K562 (cell line): ENCODE results near the gene CBL. TPM values are rescaled to one million over a fixed set of nuclear protein-coding genes. Genes with fewer than 3 reads are reported as not detected.
A peak's percentile ranks its signal among the peaks of the same experiment; 100 is the strongest.

Source experiments
- ATAC-seq: fragments of 200-7000 bp; cut with Tn5 transposase; 3 replicates; pipeline ENCODE4 v1.9.1; 2020; ENCODE audit warnings: moderate library complexity
- BruUV-seq: library from RNA; stranded (reverse); fragments of 400-500 nt; replicated peaks from 2 replicates; lab custom pipeline; 2021; lab: Mats Ljungman, UMichigan
- CTCF ChIA-PET: fragments of 300-600 bp; formaldehyde crosslinking; extraction: SDS; loops from one replicate; lab custom pipeline; 2021; ENCODE audit warnings: low intra/inter-chr PET ratio; lab: Yijun Ruan, JAX
- POLR2A ChIA-PET: fragments of 300-600, 350-650 bp; sonication (Branson Sonifier 250); formaldehyde crosslinking; extraction: SDS; loops from one replicate; lab custom pipeline; 2021; ENCODE audit warnings: antibody characterized with exemption, inconsistent platforms; lab: Yijun Ruan, JAX
- DNase-seq, 4 experiments: peaks; one replicate each; pipeline versions ENCODE4 v3.0.0 to v3.0.0-alpha.2; 2011 to 2018; ENCODE audit warnings: low spot score in 3 of 4, mixed read lengths in 3 of 4; ENCODE audit errors: extremely low read depth in 1 of 4
- FAIRE-seq: peaks from 2 replicates; lab custom pipeline; 2011; peaks lifted over from hg19 to GRCh38; lab: Jason Lieb, UNC
- H2AFZ ChIP-seq: 2 replicates; pipeline ENCODE4 v1.6.0; 2011; ENCODE audit warnings: low read depth, low read length, control low read depth, inconsistent platforms
- H3K27ac ChIP-seq: fragments of 200-600 bp; 3 replicates; pipeline ENCODE4 v1.8.0; 2011; ENCODE audit warnings: low read depth, mild to moderate bottlenecking, control low read depth, inconsistent platforms, low read length, moderate library complexity, mixed read lengths; ENCODE audit errors: extremely low read depth
- H3K27me3 ChIP-seq, 2 experiments: fragments of 300-600 bp in 1 of 2; 2 replicates in 1 of 2; 3 replicates in 1 of 2; pipeline versions ENCODE4 v1.6.0 to v1.8.0; 2011; ENCODE audit warnings: inconsistent platforms in 2 of 2, low read length in 2 of 2, mild to moderate bottlenecking in 1 of 2, mixed read lengths in 1 of 2, moderate library complexity in 1 of 2; ENCODE audit not compliant: control insufficient read depth in 2 of 2, insufficient read depth in 2 of 2
- H3K36me3 ChIP-seq: fragments of 300-600 bp; 3 replicates; pipeline ENCODE4 v1.8.0; 2011; ENCODE audit warnings: mild to moderate bottlenecking, low read length, inconsistent platforms; ENCODE audit not compliant: control insufficient read depth, insufficient read depth
- H3K4me1 ChIP-seq, 2 experiments: fragments of 200-600 bp in 1 of 2; replicated peaks in 1 of 2; 2 replicates in 1 of 2; 3 replicates in 1 of 2; pipeline versions ENCODE4 v1.5.1 to v1.8.0; 2011; ENCODE audit warnings: inconsistent platforms in 2 of 2, low read length in 2 of 2, mild to moderate bottlenecking in 1 of 2, mixed read lengths in 1 of 2, moderate library complexity in 1 of 2; ENCODE audit not compliant: control insufficient read depth in 2 of 2, insufficient read depth in 2 of 2
- H3K4me2 ChIP-seq: 2 replicates; pipeline ENCODE4 v1.6.1; 2011; ENCODE audit warnings: low read length, control low read depth, inconsistent platforms, mixed read lengths; ENCODE audit not compliant: insufficient read depth
- H3K4me3 ChIP-seq: fragments of 200-600 bp; sonication (generic), shearing (Covaris generic); 2 replicates; pipeline ENCODE4 v1.5.1; 2016; ENCODE audit warnings: control low read depth, inconsistent platforms
- H3K79me2 ChIP-seq: fragments of 200-600 bp; 3 replicates; pipeline ENCODE4 v1.8.0; 2011; ENCODE audit warnings: low read length, inconsistent platforms; ENCODE audit not compliant: control insufficient read depth, insufficient read depth
- H3K9ac ChIP-seq, 2 experiments: 2 replicates each; pipeline versions ENCODE4 v1.6.0 to v1.6.1; 2011; ENCODE audit warnings: low read depth in 2 of 2, low read length in 2 of 2, control low read depth in 1 of 2, inconsistent platforms in 1 of 2, mild to moderate bottlenecking in 1 of 2, mixed read lengths in 1 of 2; ENCODE audit not compliant: insufficient read depth in 1 of 2
- H3K9me1 ChIP-seq: one replicate; pipeline ENCODE4 v1.6.0; 2011; ENCODE audit warnings: inconsistent platforms, mild to moderate bottlenecking, low read length, moderate library complexity; ENCODE audit not compliant: control insufficient read depth, insufficient read depth
- H3K9me3 ChIP-seq: replicated peaks from 2 replicates; pipeline ENCODE4 v1.5.1; 2011; ENCODE audit warnings: low read depth, low read length, inconsistent platforms; ENCODE audit not compliant: control insufficient read depth, insufficient read depth
- H4K20me1 ChIP-seq: replicated peaks from 2 replicates; pipeline ENCODE4 v1.6.1; 2011; ENCODE audit warnings: low read length, inconsistent platforms, mixed read lengths; ENCODE audit not compliant: control insufficient read depth, insufficient read depth
- HNRNPK ChIP-seq: fragments of 200-400 bp; formaldehyde crosslinking; IDR thresholded peaks from one replicate; pipeline ENCODE4 v1.6.1; 2018; ENCODE audit warnings: mild to moderate bottlenecking, low read depth, low read length; ENCODE audit not compliant: poor library complexity, severe bottlenecking
- PCBP1 ChIP-seq: fragments of 200-400 bp; formaldehyde crosslinking; IDR thresholded peaks from 2 replicates; pipeline ENCODE4 v1.6.1; 2018; ENCODE audit warnings: mild to moderate bottlenecking, low read depth, low read length; ENCODE audit not compliant: poor library complexity, severe bottlenecking
- XRCC3 ChIP-seq: fragments of 450-650 bp; IDR thresholded peaks from 2 replicates; pipeline ENCODE4 v1.6.1; 2017; ENCODE audit warnings: mild to moderate bottlenecking, moderate library complexity
- WGBS: fragments of 100-300 bp; shearing (Covaris generic); methylation state at CpG from one replicate; pipeline ENCODE4 v1.1.6; 2016; ENCODE audit warnings: low coverage, mixed read lengths; ENCODE audit not compliant: insufficient coverage; ENCODE audit errors: missing lambda C conversion rate; 5-methylcytosine and 5-hydroxymethylcytosine counted together
- in situ Hi-C: fragments of 300-500 bp; cut with MboI; formaldehyde crosslinking; loops from 4 replicates; pipeline ENCODE4 v1.15.0; 2018; ENCODE audit warnings: inconsistent platforms, mixed read lengths
- intact Hi-C: fragments of 100-400 bp; cut with micrococcal nuclease; formaldehyde crosslinking; loops from 2 replicates; pipeline ENCODE4 v1.14.2; 2022
- polyA plus RNA-seq, 8 experiments: library from polyadenylated mRNA; depleted of rRNA in 4 of 8; stranded (reverse) in 5 of 8; unstranded in 3 of 8; fragments of >200 nt; fragmentation: Nextera tagmentation in 2 of 8; fragmentation: Illumina TruSeq in 1 of 8; extraction: Ambion mirVana in 2 of 8; extraction: Trizol in 1 of 8; gene quantifications; 2 replicates each; pipeline versions ENCODE4 v1.2.1 to v1.2.3, GENCODE V29; 2011 to 2014; ENCODE audit warnings: inconsistent platforms in 1 of 8, missing spikeins in 1 of 8
- total RNA-seq, 7 experiments: library from RNA; depleted of rRNA in 6 of 7; stranded (reverse); fragments of >200 nt in 6 of 7; fragmentation: Illumina TruSeq in 2 of 7; extraction: Trizol in 2 of 7; gene quantifications; 2 replicates each; pipeline versions ENCODE4 v1.2.1 to v1.2.3, GENCODE V29; 2011 to 2021; ENCODE audit warnings: low replicate concordance in 1 of 7

The CBL gene
- total and polyA plus RNA-seq, 9 of the 15 experiments (the other 6 are each of a cell fraction or from before 2014, with no cell fraction given), result 3.2 to 24.9 (median 9.9) TPM

DNA sequence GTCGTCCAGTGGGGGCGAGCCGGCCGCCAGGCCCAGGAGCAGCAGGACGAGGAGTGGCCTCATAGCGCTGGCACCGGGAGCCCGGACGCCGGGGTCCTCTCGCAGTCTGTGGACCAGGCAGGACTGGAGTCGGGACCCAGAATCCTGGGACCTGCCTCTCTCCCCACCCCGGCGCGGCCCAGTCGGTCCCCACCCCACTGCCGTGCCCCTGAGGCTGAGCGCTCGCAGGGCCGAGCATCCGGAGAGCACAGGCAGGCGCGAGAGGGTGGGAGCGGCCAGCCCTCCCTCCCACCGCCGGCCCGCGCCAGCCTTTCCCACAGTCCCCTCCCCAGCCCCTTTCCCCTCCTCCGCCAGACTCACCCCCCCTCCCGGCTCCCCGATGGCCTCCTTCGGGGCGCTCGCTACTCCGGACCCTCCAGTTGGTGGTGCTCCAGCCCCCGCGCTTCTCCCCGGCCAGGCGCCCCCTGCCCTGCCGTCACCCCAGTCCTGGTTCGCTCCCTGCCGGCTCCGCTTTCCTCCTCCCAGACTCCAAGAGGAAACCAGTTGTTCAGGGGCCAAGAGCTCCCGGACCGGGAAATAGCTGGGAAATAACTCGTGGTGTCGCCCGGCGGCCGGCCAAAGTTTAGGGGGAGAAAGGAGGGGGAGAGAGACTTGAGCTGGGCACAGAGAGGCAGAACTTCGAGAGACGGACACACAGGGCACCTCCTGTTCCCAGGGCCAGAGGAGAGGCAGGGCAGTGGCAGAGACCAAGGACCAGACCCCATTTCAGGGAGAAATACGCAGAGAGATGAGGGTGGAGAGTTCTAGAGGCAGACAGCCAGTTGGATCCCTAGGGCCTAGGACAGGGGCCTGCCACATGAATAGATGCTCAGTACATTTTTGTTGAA is 134.4 kb downstream of the CBL start, which contains the start of gene C1QTNF5:
C1QTNF5 (minus strand) TSS at position 549 of the 887 bp plus-strand sequence; CDS start at position 63, 486 bp downstream.
- POLR2A ChIA-PET, result interaction anchor here (0.6 to 1.4 kb wide), 4 partner anchors 8 to 1073 kb away, joined by 3 to 8 read pairs (median 4); no protein-coding TSS in a partner anchor

More for the DNA sequence above, 134.4 kb downstream of the CBL start, which contains the start of gene C1QTNF5:
- FAIRE-seq (no peak), ATAC-seq (peak; percentile 25), DNase-seq (peak in 2 of 4 experiments; percentile 35 to 43)
- Histone ChIP-seq H4K20me1 (no peaks in the 10 kb centered on the region), H3K9me1 (no peaks in the 10 kb centered on the region), H3K27ac (peak within 1 kb of the TSS; percentile 52; the same call in 2 of the 3 replicates), H3K79me2 (peaks cover 19% of the 10 kb centered on the region), H3K36me3 (peaks cover 16% of the 10 kb centered on the region; the same call in 1 of the 3 replicates), H3K4me2 (peak within 1 kb of the TSS; percentile 66), H3K9me3 (no peaks in the 10 kb centered on the region), H3K4me3 (peak within 1 kb of the TSS; percentile 37), H2AFZ (peak within 1 kb of the TSS; percentile 91), H3K4me1 (peaks cover 23 to 60% of the 10 kb centered on the region in 2 experiments; a peak in 4 of 5 replicates), H3K27me3 (peaks cover 0 to 14% of the 10 kb centered on the region in 2 experiments; a peak in 3 of 5 replicates), H3K9ac (peak within 1 kb of the TSS; percentile 63 to 92; a peak in 3 of 4 replicates)
- CTCF ChIA-PET, result interaction anchor here (0.7 to 1.2 kb wide), 3 partner anchors 16 to 135 kb away, joined by 3 to 6 read pairs (median 4); no protein-coding TSS in a partner anchor
- in situ Hi-C loops, result no loop called here
- intact Hi-C loops, result no loop called here
- no TSS peak for BruUV-seq
- TF ChIP-seq HNRNPK (peak; percentile 17), PCBP1 (peak; percentile 29), XRCC3 (no peak)
- WGBS, result 57% methylated on average over 13 of the region's 53 CpGs
